OCI-LY1 (cell line): ENCODE data around the gene SLAMF9.
"Not testable (repeated sequence)": the region's sequence is repeated elsewhere in the genome, so short reads cannot be mapped to it uniquely, and the experiment has no call there.

Experiments
- H2AFZ ChIP-seq: fragments of 200-600 bp; sonication (generic), shearing (Covaris generic); 2 replicates; pipeline ENCODE4 v1.6.0; 2014; ENCODE audit warnings: antibody characterized with exemption, mild to moderate bottlenecking, low read length
- H3F3A ChIP-seq: fragments of 200-600 bp; sonication (generic), shearing (Covaris generic); 2 replicates; pipeline ENCODE4 v1.6.0; 2014; ENCODE audit warnings: mild to moderate bottlenecking, antibody characterized with exemption, low read length, moderate library complexity; ENCODE audit not compliant: insufficient read depth
- H3K27ac ChIP-seq: fragments of 200-600 bp; sonication (generic); 2 replicates; pipeline ENCODE4 v1.5.1; 2014; ENCODE audit warnings: low read length, mixed run types, mild to moderate bottlenecking, low read depth; ENCODE audit not compliant: poor library complexity, severe bottlenecking
- H3K27me3 ChIP-seq: fragments of 200-600 bp; sonication (generic); 2 replicates; pipeline ENCODE4 v1.6.0; 2014; ENCODE audit warnings: antibody characterized with exemption, mild to moderate bottlenecking, low read length, moderate library complexity; ENCODE audit not compliant: insufficient read depth
- H3K36me3 ChIP-seq: fragments of 200-600 bp; sonication (generic); 2 replicates; pipeline ENCODE4 v1.6.1; 2014; ENCODE audit warnings: mild to moderate bottlenecking, antibody characterized with exemption, low read length, moderate library complexity, mixed read lengths; ENCODE audit not compliant: insufficient read depth
- H3K4me1 ChIP-seq: fragments of 200-600 bp; sonication (generic); 2 replicates; pipeline ENCODE4 v1.5.1; 2014; ENCODE audit warnings: mild to moderate bottlenecking, low read length, moderate library complexity; ENCODE audit not compliant: insufficient read depth, severe bottlenecking
- H3K4me2 ChIP-seq: fragments of 200-600 bp; sonication (generic), shearing (Covaris generic); 2 replicates; pipeline ENCODE4 v1.6.1; 2014; ENCODE audit warnings: low read length
- H3K4me3 ChIP-seq: fragments of 200-600 bp; sonication (generic); 2 replicates; pipeline ENCODE4 v1.5.1; 2014; ENCODE audit warnings: low read length, low read depth, mild to moderate bottlenecking, mixed read lengths; ENCODE audit not compliant: poor library complexity, severe bottlenecking
- H3K79me2 ChIP-seq: fragments of 200-600 bp; shearing (Covaris generic); 2 replicates; pipeline ENCODE4 v1.6.1; 2016; ENCODE audit warnings: mixed run types, low read length, mixed read lengths; ENCODE audit not compliant: insufficient read depth
- H3K9ac ChIP-seq: fragments of 200-600 bp; sonication (generic), shearing (Covaris generic); 2 replicates; pipeline ENCODE4 v1.6.1; 2014; ENCODE audit warnings: mild to moderate bottlenecking, low read length, mixed read lengths
- H3K9me2 ChIP-seq: fragments of 200-600 bp; sonication (generic), shearing (Covaris generic); 2 replicates; pipeline ENCODE4 v1.6.1; 2014; ENCODE audit warnings: low read depth, mild to moderate bottlenecking, low read length, mixed read lengths
- H3K9me3 ChIP-seq: fragments of 200-600 bp; shearing (Covaris generic); 2 replicates; pipeline ENCODE4 v1.6.1; 2014; ENCODE audit warnings: low read length, mixed read lengths
- H4K20me1 ChIP-seq: fragments of 200-600 bp; sonication (generic), shearing (Covaris generic); 2 replicates; pipeline ENCODE4 v1.6.0; 2016; ENCODE audit warnings: mild to moderate bottlenecking, low read length; ENCODE audit not compliant: insufficient read depth
- EZH2 ChIP-seq: fragments of 200-600 bp; sonication (generic), shearing (Covaris generic); IDR thresholded peaks from 2 replicates; pipeline ENCODE4 v1.8.0; 2017; ENCODE audit warnings: borderline replicate concordance, mixed run types, mild to moderate bottlenecking, antibody characterized with exemption, low read length, moderate library complexity, mixed read lengths
- TF ChIP-seq, protein P1 (sequence below): fragments of 200-600 bp; sonication (generic), shearing (Covaris generic); IDR thresholded peaks from 2 replicates; pipeline ENCODE4 v1.5.1; 2017; ENCODE audit warnings: mild to moderate bottlenecking, antibody characterized with exemption, low read length, moderate library complexity, mixed read lengths

Gene SLAMF9

DNA sequence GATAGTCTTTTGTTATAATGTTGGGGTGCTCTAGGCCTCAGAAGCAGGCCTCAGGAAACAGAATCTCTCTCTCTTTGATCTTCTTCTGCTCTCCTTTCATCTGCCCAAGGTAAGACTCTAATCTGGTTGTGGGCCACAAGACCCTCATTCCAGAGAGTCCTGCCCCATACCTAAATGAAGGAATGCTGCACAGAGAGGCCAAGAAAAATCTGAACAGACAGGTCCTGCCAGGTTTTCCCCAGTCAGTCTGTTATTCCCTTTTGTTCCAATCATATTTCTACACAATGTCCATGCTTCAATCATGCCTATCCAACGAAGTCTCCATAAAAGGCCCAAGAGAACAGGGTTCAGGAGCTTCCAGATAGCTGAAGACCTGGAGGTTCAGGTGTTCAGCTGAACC lies 47.1 kb downstream of the SLAMF9 start:
- Histone ChIP-seq H3F3A (no peaks in the 10 kb centered on the region; the same call in 1 of the 2 replicates), H4K20me1 (no peaks in the 10 kb centered on the region), H2AFZ (no peak overlapping the region), H3K4me3 (no peak overlapping the region), H3K9ac (no peak overlapping the region), H3K79me2 (no peaks in the 10 kb centered on the region), H3K27ac (no peak overlapping the region), H3K9me3 (no peaks in the 10 kb centered on the region), H3K9me2 (no peaks in the 10 kb centered on the region), H3K4me1 (peaks cover 22% of the 10 kb centered on the region), H3K36me3 (no peaks in the 10 kb centered on the region), H3K4me2 (no peak overlapping the region), H3K27me3 (no peaks in the 10 kb centered on the region)
- no peak for TF ChIP-seq EZH2
- TF ChIP-seq, protein P1, sequence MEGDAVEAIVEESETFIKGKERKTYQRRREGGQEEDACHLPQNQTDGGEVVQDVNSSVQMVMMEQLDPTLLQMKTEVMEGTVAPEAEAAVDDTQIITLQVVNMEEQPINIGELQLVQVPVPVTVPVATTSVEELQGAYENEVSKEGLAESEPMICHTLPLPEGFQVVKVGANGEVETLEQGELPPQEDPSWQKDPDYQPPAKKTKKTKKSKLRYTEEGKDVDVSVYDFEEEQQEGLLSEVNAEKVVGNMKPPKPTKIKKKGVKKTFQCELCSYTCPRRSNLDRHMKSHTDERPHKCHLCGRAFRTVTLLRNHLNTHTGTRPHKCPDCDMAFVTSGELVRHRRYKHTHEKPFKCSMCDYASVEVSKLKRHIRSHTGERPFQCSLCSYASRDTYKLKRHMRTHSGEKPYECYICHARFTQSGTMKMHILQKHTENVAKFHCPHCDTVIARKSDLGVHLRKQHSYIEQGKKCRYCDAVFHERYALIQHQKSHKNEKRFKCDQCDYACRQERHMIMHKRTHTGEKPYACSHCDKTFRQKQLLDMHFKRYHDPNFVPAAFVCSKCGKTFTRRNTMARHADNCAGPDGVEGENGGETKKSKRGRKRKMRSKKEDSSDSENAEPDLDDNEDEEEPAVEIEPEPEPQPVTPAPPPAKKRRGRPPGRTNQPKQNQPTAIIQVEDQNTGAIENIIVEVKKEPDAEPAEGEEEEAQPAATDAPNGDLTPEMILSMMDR, result no peak

DNA sequence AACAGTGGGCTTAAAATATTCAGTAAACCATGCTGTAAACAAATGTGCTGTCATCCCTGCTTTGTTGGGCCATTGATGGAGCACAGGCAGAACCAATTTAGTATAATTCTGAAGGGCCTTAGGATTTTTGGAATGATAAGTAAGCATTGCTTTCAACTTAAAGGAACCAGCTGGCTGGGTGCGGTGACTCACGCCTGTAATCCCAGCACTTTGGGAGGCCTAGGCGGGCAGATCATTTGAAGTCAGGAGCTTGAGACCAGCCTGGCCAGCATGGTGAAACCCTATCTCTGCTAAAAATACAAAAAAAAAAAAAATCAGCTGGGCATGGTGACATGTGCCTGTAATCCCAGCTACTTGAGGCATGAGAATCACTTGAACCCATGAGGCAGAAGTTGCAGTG lies 50.0 kb downstream of the SLAMF9 start:
- not testable (repeated sequence) for H3K4me1 ChIP-seq, H3K4me3 ChIP-seq, H3K27ac ChIP-seq

DNA sequence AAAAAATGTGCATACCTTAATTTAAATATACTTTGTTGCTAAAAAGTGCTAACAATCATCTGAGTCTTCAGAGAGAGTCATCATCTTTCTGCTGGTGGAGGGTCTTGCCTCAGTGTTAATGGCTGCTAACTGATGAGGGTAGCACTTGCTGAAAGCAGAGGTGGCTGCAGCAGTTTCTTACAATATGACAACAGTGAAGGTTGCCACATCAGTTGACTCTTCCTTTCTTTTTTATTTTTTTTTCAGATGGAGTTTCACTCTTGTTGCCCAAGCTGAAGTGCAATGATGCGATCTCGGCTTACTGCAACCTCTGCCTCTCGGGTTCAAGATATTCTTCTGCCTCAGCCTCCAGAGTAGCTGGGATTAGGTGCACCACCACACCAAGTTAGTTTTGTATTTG lies 51.5 kb downstream of the SLAMF9 start:
- TF ChIP-seq, protein P1, result no peak
- no peak for TF ChIP-seq EZH2
- no peaks in the 10 kb centered on the region for H3K36me3 ChIP-seq
- H3K9me2 ChIP-seq, result no peaks in the 10 kb centered on the region
- H3K4me3 ChIP-seq, result no peak overlapping the region
- H3K27me3 ChIP-seq, result no peaks in the 10 kb centered on the region
- no peaks in the 10 kb centered on the region for H3K79me2 ChIP-seq
- no peak overlapping the region for H3K4me2 ChIP-seq
- H3K4me1 ChIP-seq, result no peaks in the 10 kb centered on the region
- no peaks in the 10 kb centered on the region for H3K9me3 ChIP-seq
- no peak overlapping the region for H2AFZ ChIP-seq
- H3K27ac ChIP-seq, result no peak overlapping the region
- no peaks in the 10 kb centered on the region; the same call in 1 of the 2 replicates for H3F3A ChIP-seq
- no peaks in the 10 kb centered on the region for H4K20me1 ChIP-seq
- no peak overlapping the region for H3K9ac ChIP-seq

More for the DNA sequence above, 50.0 kb downstream of the SLAMF9 start:
- not testable (repeated sequence) for H3K9me3 ChIP-seq, H3K27me3 ChIP-seq, H4K20me1 ChIP-seq, H3F3A ChIP-seq, H3K79me2 ChIP-seq, H3K36me3 ChIP-seq, H3K9me2 ChIP-seq, H3K4me2 ChIP-seq, H2AFZ ChIP-seq, H3K9ac ChIP-seq
